Measurements from ENCODE around the gene VAC14.

VAC14 gene

DNA sequence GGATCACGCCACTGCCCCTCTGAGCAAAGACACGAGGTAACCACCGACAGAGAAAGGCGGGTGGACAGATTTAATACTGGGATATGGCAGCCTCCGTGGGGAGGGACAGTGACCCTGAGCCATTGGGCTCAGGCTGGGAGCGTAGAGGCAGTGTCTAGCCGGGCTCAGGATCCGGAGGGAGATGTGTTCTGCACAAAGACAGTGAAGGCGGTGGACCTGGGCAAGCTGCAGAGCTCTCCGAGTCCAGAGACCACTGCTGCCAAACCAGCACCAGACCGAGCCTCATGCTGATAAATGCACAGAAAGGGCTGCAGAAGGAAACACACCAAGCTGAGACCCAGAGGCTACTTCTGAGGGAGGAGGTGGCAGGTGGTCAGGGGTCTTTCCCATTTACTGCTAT, 88.6 kb downstream of the VAC14 start:
- Histone ChIP-seq H3K27me3 (replicated peaks; ENCODE audit: control insufficient read depth, insufficient read depth, low read length) (no peaks in the 10 kb centered on the region), H3K4me3 (replicated peaks; ENCODE audit: low read depth, low read length) (no peak overlapping the region), H3K36me3 (ENCODE audit: control insufficient read depth, insufficient read depth, low read length) (peaks cover 5% of the 10 kb centered on the region)
- no peak for DNase-seq (ENCODE audit: extremely low read depth, insufficient read length)
- no peak for TF ChIP-seq CTCF (IDR thresholded peaks at IDR 0.05; ENCODE audit: insufficient read depth, low read length, poor library complexity, severe bottlenecking)

GRCh38 chr16:70711211-70712031, 89.5 kb downstream of the VAC14 start:
- peaks cover 5% of the 10 kb centered on the region for H3K36me3 ChIP-seq (ENCODE audit: control insufficient read depth, insufficient read depth, low read length)
- TF ChIP-seq CTCF (IDR thresholded peaks at IDR 0.05; ENCODE audit: insufficient read depth, low read length, poor library complexity, severe bottlenecking) = no peak
- DNase-seq (ENCODE audit: extremely low read depth, insufficient read length) = no peak
- no peaks in the 10 kb centered on the region for H3K27me3 ChIP-seq (replicated peaks; ENCODE audit: control insufficient read depth, insufficient read depth, low read length)
- no peak overlapping the region for H3K4me3 ChIP-seq (replicated peaks; ENCODE audit: low read depth, low read length)

DNA sequence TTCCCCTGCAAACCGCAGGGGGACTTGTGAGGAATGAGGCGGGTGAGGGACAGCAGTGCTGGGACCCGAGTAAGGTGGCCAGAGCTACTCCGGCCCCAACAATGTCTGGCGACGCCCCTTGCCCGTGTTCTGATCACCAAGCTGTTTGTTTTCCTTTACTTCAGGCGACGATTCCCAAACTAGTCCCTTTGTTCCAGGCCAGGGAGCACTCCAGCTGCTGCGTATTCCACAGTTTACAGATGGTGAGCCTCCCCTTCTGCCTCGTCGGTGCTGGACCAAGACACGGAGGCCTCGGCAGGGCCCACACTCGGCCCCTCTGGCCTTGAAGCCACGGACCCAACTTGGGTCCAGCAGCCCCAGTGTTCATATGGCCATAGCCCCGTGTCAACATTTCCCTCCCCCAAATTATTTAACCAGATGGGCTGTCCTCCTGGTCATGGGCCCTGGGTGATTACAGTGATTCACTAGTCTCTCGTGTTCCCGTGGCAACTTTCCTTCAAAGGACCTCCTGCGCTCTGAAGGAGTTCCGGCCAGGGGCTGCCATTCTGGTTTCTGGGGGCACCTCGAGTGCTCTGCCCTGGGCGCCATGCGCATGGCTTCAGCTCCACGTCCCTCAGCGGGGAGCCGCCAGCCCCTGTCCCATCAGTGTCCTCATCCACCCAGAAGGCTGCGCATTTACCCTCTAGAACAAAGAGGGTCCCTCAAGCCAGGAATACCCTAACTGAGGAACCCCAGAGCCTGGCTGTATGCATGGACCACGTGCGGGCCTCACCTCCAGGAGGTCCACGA, 90.3 kb downstream of the VAC14 start:
- no peak for TF ChIP-seq CTCF (IDR thresholded peaks at IDR 0.05; ENCODE audit: insufficient read depth, low read length, poor library complexity, severe bottlenecking)
- no peak for DNase-seq (ENCODE audit: extremely low read depth, insufficient read length)
- Histone ChIP-seq H3K4me3 (replicated peaks; ENCODE audit: low read depth, low read length) (no peak overlapping the region), H3K27me3 (replicated peaks; ENCODE audit: control insufficient read depth, insufficient read depth, low read length) (no peaks in the 10 kb centered on the region), H3K36me3 (ENCODE audit: control insufficient read depth, insufficient read depth, low read length) (peaks cover 5% of the 10 kb centered on the region)

DNA sequence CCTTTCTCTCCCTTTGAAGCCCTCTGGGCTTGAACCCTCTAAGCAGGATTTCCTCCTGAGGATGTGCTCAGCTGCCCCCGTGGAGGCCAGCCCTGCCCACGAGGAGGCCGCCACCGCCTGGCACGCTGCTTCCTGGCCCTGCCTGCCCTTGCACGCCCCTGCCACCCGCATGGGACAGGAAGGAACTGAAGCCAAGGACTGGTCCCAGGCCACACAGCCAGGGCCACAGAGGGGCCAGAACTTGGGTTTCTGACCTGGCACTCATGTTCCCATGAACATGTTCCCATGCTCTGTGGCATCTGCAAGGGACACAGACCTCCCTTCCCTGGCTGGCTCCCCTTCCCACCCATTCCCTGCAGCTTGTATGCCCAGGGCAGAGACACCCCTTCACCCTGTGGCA, 91.0 kb downstream of the VAC14 start:
- Histone ChIP-seq H3K4me3 (replicated peaks; ENCODE audit: low read depth, low read length) (no peak overlapping the region), H3K27me3 (replicated peaks; ENCODE audit: control insufficient read depth, insufficient read depth, low read length) (no peaks in the 10 kb centered on the region), H3K36me3 (ENCODE audit: control insufficient read depth, insufficient read depth, low read length) (peaks cover 5% of the 10 kb centered on the region)
- no peak for TF ChIP-seq CTCF (IDR thresholded peaks at IDR 0.05; ENCODE audit: insufficient read depth, low read length, poor library complexity, severe bottlenecking)
- no peak for DNase-seq (ENCODE audit: extremely low read depth, insufficient read length)

DNA sequence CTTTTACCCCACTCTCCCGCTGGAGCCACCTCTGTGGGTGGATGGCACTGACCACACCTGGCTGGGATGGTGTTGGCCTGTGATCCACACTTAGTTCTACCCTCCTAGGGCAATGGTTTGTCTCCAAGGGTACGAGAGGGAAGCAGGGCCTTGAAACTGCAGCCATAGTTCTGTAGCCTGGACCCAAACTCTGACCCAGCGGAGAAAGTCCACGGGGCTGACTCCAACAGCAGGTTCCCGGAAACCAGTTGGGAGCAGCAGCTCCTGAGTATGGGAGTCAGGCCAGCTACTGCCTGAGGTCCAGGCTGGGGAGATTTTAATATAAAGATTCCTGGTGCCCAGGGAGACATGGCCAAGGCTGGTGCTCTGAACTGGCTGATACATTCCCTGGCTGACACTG, 91.5 kb downstream of the VAC14 start:
- H3K36me3 ChIP-seq (ENCODE audit: control insufficient read depth, insufficient read depth, low read length) = peaks cover 5% of the 10 kb centered on the region
- H3K4me3 ChIP-seq (replicated peaks; ENCODE audit: low read depth, low read length) = no peak overlapping the region
- no peak for TF ChIP-seq CTCF (IDR thresholded peaks at IDR 0.05; ENCODE audit: insufficient read depth, low read length, poor library complexity, severe bottlenecking)
- no peaks in the 10 kb centered on the region for H3K27me3 ChIP-seq (replicated peaks; ENCODE audit: control insufficient read depth, insufficient read depth, low read length)
- DNase-seq (ENCODE audit: extremely low read depth, insufficient read length) = no peak

All from GM06990 (cell line).